Measurements from ENCODE around the gene LYL1.

GRCh38 chr19:13121551-13122274 lies 19.1 kb upstream of the LYL1 start:
- TF ChIP-seq CTCF (IDR thresholded peaks at IDR 0.05; ENCODE audit: low read depth, low read length, missing input control) (no peak), REST (IDR thresholded peaks at IDR 0.05) (no peak), RAD21 (IDR thresholded peaks at IDR 0.05) (no peak), YY1 (IDR thresholded peaks at IDR 0.05) (no peak), TAF1 (conservative IDR thresholded peaks at IDR 0.05) (no peak), SP1 (IDR thresholded peaks at IDR 0.05) (no peak), GABPA (IDR thresholded peaks at IDR 0.05 in 1 of 2, conservative IDR thresholded peaks at IDR 0.05 in 1 of 2) (no peak), FOXA1 (IDR thresholded peaks at IDR 0.05) (no peak), RXRA (IDR thresholded peaks at IDR 0.05) (no peak), JUND (IDR thresholded peaks at IDR 0.05) (no peak)
- TF ChIP-seq, protein P1, sequence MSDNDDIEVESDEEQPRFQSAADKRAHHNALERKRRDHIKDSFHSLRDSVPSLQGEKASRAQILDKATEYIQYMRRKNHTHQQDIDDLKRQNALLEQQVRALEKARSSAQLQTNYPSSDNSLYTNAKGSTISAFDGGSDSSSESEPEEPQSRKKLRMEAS (IDR thresholded peaks at IDR 0.05) = no peak
